Stimulated activated CD4-positive, alpha-beta T cell treated with anti-CD3 and anti-CD28 coated beads, TNF-alpha, amount 100 ng/mL, for 1 hour (primary cell): Measurements from ENCODE around the gene AMPD3.

ENCODE experiments used
- DNase-seq, 3 donors: peaks; one replicate each; pipeline ENCODE4 v3.0.0-alpha.2; 2020; ENCODE audit warnings: low read depth in 3 of 3, low spot score in 1 of 3

AMPD3 gene

GRCh38 chr11:10528121-10528520 lies 73.1 kb downstream of the AMPD3 start:
- DNase-seq: no peak

GRCh38 chr11:10529279-10529678 lies 74.2 kb downstream of the AMPD3 start:
- DNase-seq: no peak

GRCh38 chr11:10532526-10532925 lies 77.5 kb downstream of the AMPD3 start:
- no peak for DNase-seq

- DNase-seq: no peak
Observed at GRCh38 chr11:10533323-10533722, 78.3 kb downstream of the AMPD3 start.

GRCh38 chr11:10534316-10534715 lies 79.3 kb downstream of the AMPD3 start:
- no peak for DNase-seq

- no peak for DNase-seq
Observed at GRCh38 chr11:10537600-10537999, 82.5 kb downstream of the AMPD3 start.

- no peak for DNase-seq
Observed at GRCh38 chr11:10538924-10539323, 83.9 kb downstream of the AMPD3 start.

- no peak for DNase-seq
Observed at GRCh38 chr11:10539339-10539738, 84.3 kb downstream of the AMPD3 start.

GRCh38 chr11:10540546-10540914 lies 85.5 kb downstream of the AMPD3 start:
- DNase-seq: no peak

- DNase-seq: peak; percentile 83 to 98 (median 87)
Observed at GRCh38 chr11:10540915-10541560, 86.0 kb downstream of the AMPD3 start, which contains the start of gene RNF141. Gene RNF141 (minus strand): TSS chr11:10541187. CDS start chr11:10534158, 7,029 bp downstream.

GRCh38 chr11:10541561-10541930 lies 86.5 kb downstream of the AMPD3 start:
- DNase-seq: no peak

GRCh38 chr11:10542776-10543175 lies 87.7 kb downstream of the AMPD3 start:
- no peak for DNase-seq

- no peak for DNase-seq
Observed at GRCh38 chr11:10543782-10544181, 88.7 kb downstream of the AMPD3 start.

- DNase-seq: no peak
Observed at GRCh38 chr11:10544491-10545465, 89.7 kb downstream of the AMPD3 start.

- no peak for DNase-seq
Observed at GRCh38 chr11:10550503-10551289, 95.6 kb downstream of the AMPD3 start.

- no peak for DNase-seq
Observed at GRCh38 chr11:10551290-10551592, 96.2 kb downstream of the AMPD3 start.

GRCh38 chr11:10551845-10552352 lies 96.8 kb downstream of the AMPD3 start:
- no peak for DNase-seq

- DNase-seq: no peak
Observed at GRCh38 chr11:10556590-10556989, 101.5 kb downstream of the AMPD3 start.
